Osteoblast (primary cell): Measurements from ENCODE around the gene DDI1. TPM values are rescaled to one million over a fixed set of nuclear protein-coding genes. Genes with fewer than 3 reads are reported as not detected.

Experiments used
- DNase-seq: peaks from one replicate; pipeline ENCODE4 v3.0.0; 2011; ENCODE audit warnings: low spot score, mixed read lengths; ENCODE audit not compliant: insufficient read length; ENCODE audit errors: missing footprints
- H2AFZ ChIP-seq: 2 replicates; pipeline ENCODE4 v1.6.0; 2011; ENCODE audit warnings: mild to moderate bottlenecking, low read length
- H3K27ac ChIP-seq: 2 replicates; pipeline ENCODE4 v1.5.1; 2011; ENCODE audit warnings: mild to moderate bottlenecking, low read depth, low read length, moderate library complexity
- H3K27me3 ChIP-seq: 2 replicates; pipeline ENCODE4 v1.6.0; 2012; ENCODE audit warnings: mild to moderate bottlenecking, control low read depth, inconsistent platforms, low read length, moderate library complexity; ENCODE audit not compliant: insufficient read depth
- H3K36me3 ChIP-seq: 2 replicates; pipeline ENCODE4 v1.5.1; 2011; ENCODE audit warnings: mild to moderate bottlenecking, low read length, control low read depth, moderate library complexity; ENCODE audit not compliant: insufficient read depth
- H3K4me1 ChIP-seq: 2 replicates; pipeline ENCODE4 v1.5.1; 2011; ENCODE audit warnings: mild to moderate bottlenecking, low read length, control low read depth, moderate library complexity; ENCODE audit not compliant: insufficient read depth
- H3K4me2 ChIP-seq: 2 replicates; pipeline ENCODE4 v1.6.0; 2011; ENCODE audit warnings: mild to moderate bottlenecking, low read length; ENCODE audit not compliant: insufficient read depth
- H3K4me3 ChIP-seq: fragments of 200-600 bp; sonication (generic); 3 replicates; pipeline ENCODE4 v1.5.1; 2012; ENCODE audit warnings: mild to moderate bottlenecking, low read length, inconsistent platforms; ENCODE audit not compliant: insufficient read depth
- H3K79me2 ChIP-seq: 2 replicates; pipeline ENCODE4 v1.6.0; 2012; ENCODE audit warnings: mild to moderate bottlenecking, low read length, control low read depth, inconsistent platforms; ENCODE audit not compliant: insufficient read depth
- H3K9me3 ChIP-seq: 2 replicates; pipeline ENCODE4 v1.5.1; 2011; ENCODE audit warnings: low read depth, low read length, control low read depth
- H4K20me1 ChIP-seq: 2 replicates; pipeline ENCODE4 v1.6.0; 2012; ENCODE audit warnings: mild to moderate bottlenecking, low read length, control low read depth; ENCODE audit not compliant: insufficient read depth
- total RNA-seq: library from RNA; depleted of rRNA; stranded (reverse); fragments of >200 nt; gene quantifications from 2 replicates; pipeline ENCODE4 v1.2.3, GENCODE V29; 2012
- TF ChIP-seq, protein P1 (sequence below): IDR thresholded peaks from 2 replicates; pipeline ENCODE4 v1.5.1; 2011; ENCODE audit warnings: mild to moderate bottlenecking, low read depth, low read length, moderate library complexity; ENCODE audit errors: extremely low read depth

The DDI1 gene
- total RNA-seq, 1 donor: not detected

DNA sequence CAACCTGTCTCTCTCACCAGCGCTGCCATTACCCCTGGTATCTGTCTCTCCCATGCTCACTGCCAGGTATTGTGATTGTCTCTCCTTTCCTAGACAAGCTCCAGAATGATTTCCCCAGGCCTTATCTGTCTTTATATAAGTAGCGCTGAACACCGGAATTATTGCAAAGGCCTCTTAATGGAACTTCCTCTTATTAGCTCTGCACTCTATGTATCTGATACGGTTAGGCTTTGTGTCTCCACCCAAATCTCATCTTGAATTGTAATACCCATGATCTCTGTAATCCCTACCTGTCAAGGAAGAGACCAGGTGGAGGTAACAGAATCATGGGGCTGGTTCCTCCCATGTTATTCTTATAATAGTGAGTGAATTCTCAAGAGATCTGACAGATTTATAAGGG lies 39.3 kb downstream of the DDI1 start:
- no peaks in the 10 kb centered on the region for H3K27me3 ChIP-seq
- H3K9me3 ChIP-seq: no peaks in the 10 kb centered on the region
- no peaks in the 10 kb centered on the region for H3K79me2 ChIP-seq
- no peaks in the 10 kb centered on the region for H3K36me3 ChIP-seq
- no peak for DNase-seq
- TF ChIP-seq, protein P1, sequence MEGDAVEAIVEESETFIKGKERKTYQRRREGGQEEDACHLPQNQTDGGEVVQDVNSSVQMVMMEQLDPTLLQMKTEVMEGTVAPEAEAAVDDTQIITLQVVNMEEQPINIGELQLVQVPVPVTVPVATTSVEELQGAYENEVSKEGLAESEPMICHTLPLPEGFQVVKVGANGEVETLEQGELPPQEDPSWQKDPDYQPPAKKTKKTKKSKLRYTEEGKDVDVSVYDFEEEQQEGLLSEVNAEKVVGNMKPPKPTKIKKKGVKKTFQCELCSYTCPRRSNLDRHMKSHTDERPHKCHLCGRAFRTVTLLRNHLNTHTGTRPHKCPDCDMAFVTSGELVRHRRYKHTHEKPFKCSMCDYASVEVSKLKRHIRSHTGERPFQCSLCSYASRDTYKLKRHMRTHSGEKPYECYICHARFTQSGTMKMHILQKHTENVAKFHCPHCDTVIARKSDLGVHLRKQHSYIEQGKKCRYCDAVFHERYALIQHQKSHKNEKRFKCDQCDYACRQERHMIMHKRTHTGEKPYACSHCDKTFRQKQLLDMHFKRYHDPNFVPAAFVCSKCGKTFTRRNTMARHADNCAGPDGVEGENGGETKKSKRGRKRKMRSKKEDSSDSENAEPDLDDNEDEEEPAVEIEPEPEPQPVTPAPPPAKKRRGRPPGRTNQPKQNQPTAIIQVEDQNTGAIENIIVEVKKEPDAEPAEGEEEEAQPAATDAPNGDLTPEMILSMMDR: no peak
- H3K4me1 ChIP-seq: no peaks in the 10 kb centered on the region
- H4K20me1 ChIP-seq: no peaks in the 10 kb centered on the region
- H2AFZ ChIP-seq: no peak overlapping the region
- H3K27ac ChIP-seq: no peak overlapping the region
- H3K4me3 ChIP-seq: no peak overlapping the region
- no peak overlapping the region for H3K4me2 ChIP-seq

DNA sequence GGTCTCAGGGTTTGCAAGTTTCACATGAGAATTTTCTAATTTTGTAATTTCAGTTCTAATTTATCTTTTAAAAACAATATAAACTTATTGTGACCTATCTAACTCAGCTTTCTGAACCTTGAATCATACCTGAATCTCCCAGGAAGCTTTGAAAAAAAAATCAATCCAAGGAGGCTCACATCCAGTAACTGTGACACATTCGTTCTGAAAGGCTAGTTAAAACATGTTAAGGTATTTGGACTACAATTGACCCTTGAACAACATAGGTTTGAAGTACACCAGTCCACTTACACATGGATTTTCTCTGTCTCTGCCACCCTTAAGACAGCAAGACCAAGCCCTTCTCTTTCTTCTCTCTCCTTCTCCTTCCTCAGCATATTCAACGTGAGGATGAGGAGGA lies 40.0 kb downstream of the DDI1 start:
- H3K4me2 ChIP-seq: no peak overlapping the region
- H4K20me1 ChIP-seq: no peaks in the 10 kb centered on the region
- H2AFZ ChIP-seq: no peak overlapping the region
- no peaks in the 10 kb centered on the region for H3K36me3 ChIP-seq
- H3K79me2 ChIP-seq: no peaks in the 10 kb centered on the region
- TF ChIP-seq, protein P1: no peak
- H3K9me3 ChIP-seq: no peaks in the 10 kb centered on the region
- no peak overlapping the region for H3K4me3 ChIP-seq
- H3K27me3 ChIP-seq: no peaks in the 10 kb centered on the region
- no peaks in the 10 kb centered on the region for H3K4me1 ChIP-seq
- no peak for DNase-seq
- H3K27ac ChIP-seq: no peak overlapping the region

DNA sequence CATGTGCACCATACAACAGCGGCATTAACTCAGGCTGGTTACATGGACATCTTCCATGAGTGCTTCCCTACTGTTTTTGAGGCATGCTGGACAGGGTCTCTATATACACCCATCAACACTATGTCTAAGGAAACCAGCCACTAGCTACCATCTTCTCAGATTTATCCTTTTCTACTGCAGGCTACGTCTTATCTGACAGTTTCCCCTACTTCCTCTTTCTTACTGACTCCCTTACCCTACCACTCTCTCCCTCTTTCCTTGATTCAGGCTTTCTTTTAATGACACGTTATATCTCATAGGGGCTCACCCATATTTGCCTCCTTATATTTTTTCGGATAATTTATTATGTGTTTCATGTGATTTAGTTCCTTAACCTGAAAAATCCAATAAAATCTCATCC lies 41.8 kb downstream of the DDI1 start:
- no peak overlapping the region for H3K4me2 ChIP-seq
- H3K27me3 ChIP-seq: no peaks in the 10 kb centered on the region
- TF ChIP-seq, protein P1: no peak
- H3K36me3 ChIP-seq: no peaks in the 10 kb centered on the region
- no peaks in the 10 kb centered on the region for H4K20me1 ChIP-seq
- H3K79me2 ChIP-seq: no peaks in the 10 kb centered on the region
- H3K9me3 ChIP-seq: no peaks in the 10 kb centered on the region
- peak; percentile 5 for DNase-seq
- H3K4me1 ChIP-seq: no peaks in the 10 kb centered on the region
- no peak overlapping the region for H3K27ac ChIP-seq
- no peak overlapping the region for H2AFZ ChIP-seq
- H3K4me3 ChIP-seq: no peak overlapping the region

DNA sequence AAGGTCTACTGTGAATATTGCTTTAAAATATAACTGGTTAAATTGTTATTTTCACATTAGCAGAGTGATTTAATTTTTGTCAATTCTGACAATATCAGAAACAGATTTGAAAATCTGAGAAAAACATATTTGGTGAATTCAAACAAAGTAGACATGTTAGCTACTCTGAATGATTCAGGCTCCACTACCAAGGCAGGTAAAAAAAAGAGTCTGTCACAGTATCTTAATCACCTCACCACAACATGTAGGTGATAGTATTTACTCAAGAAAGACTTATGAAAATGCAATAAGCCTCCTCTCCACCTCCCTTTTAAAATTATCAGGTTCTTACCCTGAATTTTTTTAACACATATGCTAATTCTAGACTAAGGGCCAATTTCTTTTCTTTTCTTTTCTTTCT lies 42.6 kb downstream of the DDI1 start:
- no peak overlapping the region for H3K27ac ChIP-seq
- H3K9me3 ChIP-seq: no peaks in the 10 kb centered on the region
- H3K36me3 ChIP-seq: no peaks in the 10 kb centered on the region
- H4K20me1 ChIP-seq: no peaks in the 10 kb centered on the region
- no peaks in the 10 kb centered on the region for H3K4me1 ChIP-seq
- TF ChIP-seq, protein P1: no peak
- no peak for DNase-seq
- H2AFZ ChIP-seq: no peak overlapping the region
- H3K4me2 ChIP-seq: no peak overlapping the region
- H3K27me3 ChIP-seq: no peaks in the 10 kb centered on the region
- H3K4me3 ChIP-seq: no peak overlapping the region
- H3K79me2 ChIP-seq: no peaks in the 10 kb centered on the region
